MM.1S (cell line): ENCODE results near the gene MARCHF9.

ENCODE experiments used
- DNase-seq: peaks from one replicate; pipeline ENCODE4 v3.0.0-alpha.2; 2015
- H2AFZ ChIP-seq: fragments of 300-600 bp; sonication (generic); 2 replicates; pipeline ENCODE4 v1.6.0; 2016; ENCODE audit warnings: antibody characterized with exemption, low read length
- H3F3A ChIP-seq: fragments of 300-600 bp; sonication (generic); 2 replicates; pipeline ENCODE4 v1.6.1; 2016; ENCODE audit warnings: mild to moderate bottlenecking, antibody characterized with exemption, low read length, moderate library complexity, mixed read lengths; ENCODE audit not compliant: insufficient read depth
- H3K27ac ChIP-seq: fragments of 300-600 bp; sonication (generic); 2 replicates; pipeline ENCODE4 v1.5.1; 2016; ENCODE audit warnings: mild to moderate bottlenecking, low read length
- H3K27me3 ChIP-seq: fragments of 300-600 bp; sonication (generic); replicated peaks from 2 replicates; pipeline ENCODE4 v1.6.0; 2016; ENCODE audit warnings: low read length; ENCODE audit not compliant: insufficient read depth
- H3K36me3 ChIP-seq: fragments of 300-600 bp; sonication (generic); replicated peaks from 2 replicates; pipeline ENCODE4 v1.6.1; 2016; ENCODE audit warnings: mild to moderate bottlenecking, low read length, mixed read lengths; ENCODE audit not compliant: insufficient read depth
- H3K4me1 ChIP-seq: fragments of 300-600 bp; sonication (generic); 2 replicates; pipeline ENCODE4 v1.6.1; 2016; ENCODE audit warnings: low read length, mixed read lengths
- H3K4me2 ChIP-seq: fragments of 300-600 bp; sonication (generic); 2 replicates; pipeline ENCODE4 v1.6.0; 2016; ENCODE audit warnings: low read depth, low read length
- H3K4me3 ChIP-seq: fragments of 300-600 bp; sonication (generic); 2 replicates; pipeline ENCODE4 v1.5.1; 2016; ENCODE audit warnings: low read length, mixed read lengths
- H3K79me2 ChIP-seq: fragments of 300-600 bp; sonication (generic); 2 replicates; pipeline ENCODE4 v1.6.1; 2016; ENCODE audit warnings: mixed run types, low read length, mixed read lengths
- H3K9ac ChIP-seq: fragments of 300-600 bp; sonication (generic); 2 replicates; pipeline ENCODE4 v1.6.1; 2016; ENCODE audit warnings: low read length, mixed read lengths
- H3K9me2 ChIP-seq: fragments of 300-600 bp; sonication (generic); replicated peaks from 2 replicates; pipeline ENCODE4 v1.6.1; 2016; ENCODE audit warnings: mild to moderate bottlenecking, low read length, mixed read lengths; ENCODE audit not compliant: insufficient read depth
- H3K9me3 ChIP-seq: fragments of 300-600 bp; sonication (generic); replicated peaks from 2 replicates; pipeline ENCODE4 v1.6.1; 2016; ENCODE audit warnings: mild to moderate bottlenecking, low read length, mixed read lengths; ENCODE audit not compliant: insufficient read depth
- H4K20me1 ChIP-seq: fragments of 300-600 bp; sonication (generic); 2 replicates; pipeline ENCODE4 v1.6.1; 2016; ENCODE audit warnings: mild to moderate bottlenecking, low read length, moderate library complexity, mixed read lengths; ENCODE audit not compliant: insufficient read depth
- EZH2 ChIP-seq: fragments of 300-600 bp; sonication (generic); optimal IDR thresholded peaks from 2 replicates; pipeline ENCODE3; 2017; ENCODE audit warnings: low read depth, mild to moderate bottlenecking, antibody characterized with exemption, low read length, mixed read lengths
- EZH2phosphoT487 ChIP-seq: fragments of 300-600 bp; sonication (generic); IDR thresholded peaks from 2 replicates; pipeline ENCODE4 v1.6.1; 2018; ENCODE audit warnings: antibody characterized with exemption, low read length
- TF ChIP-seq, protein P1 (sequence below): fragments of 300-600 bp; sonication (generic); IDR thresholded peaks from 2 replicates; pipeline ENCODE4 v1.5.1; 2016; ENCODE audit warnings: antibody characterized with exemption, low read length, mixed read lengths

Gene MARCHF9

DNA sequence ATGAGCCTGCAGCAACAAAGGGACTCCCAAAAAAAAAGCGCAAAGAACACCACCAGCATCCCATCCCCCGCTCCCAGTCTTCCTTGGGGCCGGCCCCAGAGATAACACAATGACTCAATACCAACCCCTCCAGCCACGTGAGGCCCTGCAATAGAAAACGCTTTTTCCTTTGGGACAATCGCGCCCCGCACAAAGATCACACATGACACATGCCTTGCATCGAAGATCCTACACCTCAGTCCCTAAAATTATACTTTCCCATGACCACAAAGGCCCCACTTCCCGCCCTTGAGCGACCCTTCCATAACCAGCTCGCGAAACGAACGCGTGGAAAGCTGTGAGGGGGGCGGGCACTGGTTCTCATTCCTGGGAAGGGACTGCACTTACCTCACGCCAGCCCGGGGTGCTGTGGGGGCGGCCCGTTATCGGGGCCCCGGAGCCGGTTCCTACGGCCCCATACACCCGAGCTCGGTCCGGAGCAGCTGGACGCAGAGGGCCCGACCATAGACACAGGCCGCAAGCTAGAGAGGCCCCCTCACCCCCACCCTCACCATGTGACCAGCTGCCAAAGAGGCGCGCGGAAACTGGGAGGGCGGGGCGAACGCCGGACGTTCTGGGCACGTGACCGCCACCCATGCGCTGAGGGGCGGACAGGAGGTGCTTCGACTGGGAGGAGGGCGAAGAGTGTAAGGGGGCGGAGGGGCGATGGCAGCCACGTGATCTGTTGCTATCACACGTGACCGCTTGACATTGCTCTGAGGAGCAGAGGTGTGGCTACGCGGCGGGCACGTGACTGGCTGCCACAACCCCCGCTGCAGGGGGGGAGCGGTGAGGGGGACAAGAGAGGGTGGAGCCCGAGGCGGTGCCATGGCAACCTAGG lies 2.9 kb upstream of the MARCHF9 start, which contains the start of gene CDK4:
Gene CDK4, minus strand, starts transcription at position 523 of the 880 bp plus-strand sequence. CDS start 593 bp downstream, outside the sequence.
- no peak for TF ChIP-seq EZH2phosphoT487
- TF ChIP-seq, protein P1, sequence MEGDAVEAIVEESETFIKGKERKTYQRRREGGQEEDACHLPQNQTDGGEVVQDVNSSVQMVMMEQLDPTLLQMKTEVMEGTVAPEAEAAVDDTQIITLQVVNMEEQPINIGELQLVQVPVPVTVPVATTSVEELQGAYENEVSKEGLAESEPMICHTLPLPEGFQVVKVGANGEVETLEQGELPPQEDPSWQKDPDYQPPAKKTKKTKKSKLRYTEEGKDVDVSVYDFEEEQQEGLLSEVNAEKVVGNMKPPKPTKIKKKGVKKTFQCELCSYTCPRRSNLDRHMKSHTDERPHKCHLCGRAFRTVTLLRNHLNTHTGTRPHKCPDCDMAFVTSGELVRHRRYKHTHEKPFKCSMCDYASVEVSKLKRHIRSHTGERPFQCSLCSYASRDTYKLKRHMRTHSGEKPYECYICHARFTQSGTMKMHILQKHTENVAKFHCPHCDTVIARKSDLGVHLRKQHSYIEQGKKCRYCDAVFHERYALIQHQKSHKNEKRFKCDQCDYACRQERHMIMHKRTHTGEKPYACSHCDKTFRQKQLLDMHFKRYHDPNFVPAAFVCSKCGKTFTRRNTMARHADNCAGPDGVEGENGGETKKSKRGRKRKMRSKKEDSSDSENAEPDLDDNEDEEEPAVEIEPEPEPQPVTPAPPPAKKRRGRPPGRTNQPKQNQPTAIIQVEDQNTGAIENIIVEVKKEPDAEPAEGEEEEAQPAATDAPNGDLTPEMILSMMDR: no peak
- TF ChIP-seq EZH2: no peak
- Histone ChIP-seq H3K27ac (peak within 1 kb of the TSS; percentile 52), H3K79me2 (peaks cover 40% of the 10 kb centered on the region), H3K36me3 (peaks cover 6% of the 10 kb centered on the region; the same call in 1 of the 2 replicates), H3K4me1 (peaks cover 31% of the 10 kb centered on the region), H3K4me2 (peak within 1 kb of the TSS; percentile 94), H2AFZ (peak within 1 kb of the TSS; percentile 66), H3K4me3 (peak within 1 kb of the TSS; percentile 72), H3K9me3 (no peaks in the 10 kb centered on the region), H3K9ac (peak within 1 kb of the TSS; percentile 88), H3F3A (peaks cover 34% of the 10 kb centered on the region), H3K9me2 (no peaks in the 10 kb centered on the region), H4K20me1 (no peaks in the 10 kb centered on the region), H3K27me3 (no peaks in the 10 kb centered on the region)
- peak; percentile 99 for DNase-seq

DNA sequence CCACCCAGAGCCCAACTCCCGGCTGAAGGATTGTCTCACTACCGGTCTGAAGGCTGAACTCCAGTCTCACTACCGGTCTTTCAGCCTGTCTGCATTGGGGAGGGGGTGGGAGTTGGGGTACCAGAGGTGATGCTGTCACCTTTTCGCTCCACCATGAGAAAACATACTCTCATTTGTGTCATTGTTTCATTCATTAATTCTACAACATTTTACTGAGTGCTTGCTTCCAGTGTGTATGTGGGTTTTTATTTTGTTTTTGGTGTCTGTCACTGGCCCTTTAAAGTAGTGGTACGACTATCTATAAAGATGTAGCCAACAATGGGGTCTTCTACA lies 2.3 kb upstream of the MARCHF9 start:
- H3F3A ChIP-seq: peaks cover 30% of the 10 kb centered on the region
- H3K79me2 ChIP-seq: peaks cover 40% of the 10 kb centered on the region
- H3K4me3 ChIP-seq: peak overlapping the region; percentile 55
- H3K9me3 ChIP-seq: no peaks in the 10 kb centered on the region
- peak overlapping the region; percentile 94 for H3K4me2 ChIP-seq
- no peaks in the 10 kb centered on the region for H3K9me2 ChIP-seq
- TF ChIP-seq EZH2phosphoT487 (no peak), EZH2 (no peak)
- TF ChIP-seq, protein P1: no peak
- peak overlapping the region; percentile 66 for H2AFZ ChIP-seq
- peaks cover 31% of the 10 kb centered on the region for H3K4me1 ChIP-seq
- peak overlapping the region; percentile 52; the same call in 1 of the 2 replicates for H3K27ac ChIP-seq
- no peaks in the 10 kb centered on the region for H3K27me3 ChIP-seq
- no peak for DNase-seq
- no peaks in the 10 kb centered on the region for H4K20me1 ChIP-seq
- peak overlapping the region; percentile 46; the same call in 1 of the 2 replicates for H3K9ac ChIP-seq
- peaks cover 4% of the 10 kb centered on the region; the same call in 1 of the 2 replicates for H3K36me3 ChIP-seq

DNA sequence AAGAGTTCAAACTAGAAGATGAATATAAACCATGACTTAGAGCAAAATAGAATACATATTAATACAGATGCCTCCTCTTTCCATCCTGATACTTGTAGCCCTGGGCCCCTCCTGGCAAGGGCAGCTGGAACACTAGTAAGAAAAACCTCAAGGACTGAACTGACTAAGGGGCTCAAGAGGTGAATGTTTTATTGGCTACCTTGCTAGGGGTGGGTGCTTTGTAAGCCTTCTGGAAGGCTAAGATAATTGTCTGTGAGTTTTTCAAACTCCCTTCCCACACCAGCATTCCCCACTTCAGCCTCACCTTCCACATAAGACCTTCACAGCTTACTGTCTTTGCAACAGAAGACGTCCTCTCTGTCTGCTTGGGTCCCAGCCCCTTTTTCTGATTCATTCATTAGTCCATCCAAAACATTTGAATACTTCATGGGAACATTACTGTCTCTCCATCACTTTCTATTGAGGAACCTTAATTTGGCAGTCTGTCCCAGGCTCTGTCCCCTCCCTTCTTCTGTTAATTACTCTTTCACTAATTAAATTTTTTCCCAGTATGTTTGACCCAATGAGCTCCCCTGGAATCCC lies 1.1 kb upstream of the MARCHF9 start:
- no peaks in the 10 kb centered on the region for H3K9me2 ChIP-seq
- H3K79me2 ChIP-seq: peaks cover 41% of the 10 kb centered on the region
- peaks cover 23% of the 10 kb centered on the region for H3F3A ChIP-seq
- H3K9ac ChIP-seq: no peak overlapping the region
- H3K4me2 ChIP-seq: peak overlapping the region; percentile 95
- no peaks in the 10 kb centered on the region for H3K9me3 ChIP-seq
- TF ChIP-seq EZH2phosphoT487 (no peak), EZH2 (no peak)
- TF ChIP-seq, protein P1: no peak
- peak overlapping the region; percentile 67; the same call in 1 of the 2 replicates for H3K4me3 ChIP-seq
- no peaks in the 10 kb centered on the region for H4K20me1 ChIP-seq
- peak overlapping the region; percentile 82; the same call in 1 of the 2 replicates for H2AFZ ChIP-seq
- DNase-seq: no peak
- no peak overlapping the region; the same call in 1 of the 2 replicates for H3K27ac ChIP-seq
- H3K4me1 ChIP-seq: peaks cover 31% of the 10 kb centered on the region
- peaks cover 4% of the 10 kb centered on the region; the same call in 1 of the 2 replicates for H3K36me3 ChIP-seq
- H3K27me3 ChIP-seq: no peaks in the 10 kb centered on the region
